Hepatocyte (in vitro differentiated cells): ENCODE data around the gene TRIOBP. TPM values are rescaled to one million over a fixed set of nuclear protein-coding genes. Genes with fewer than 3 reads are reported as not detected.

ENCODE experiments used
- DNase-seq: peaks from one replicate; pipeline ENCODE4 v3.0.0-alpha.2; 2016; ENCODE audit warnings: low spot score
- H2AFZ ChIP-seq: fragments of 200-600 bp; sonication (generic); 2 replicates; pipeline ENCODE4 v1.6.0; 2016; ENCODE audit warnings: antibody characterized with exemption, mild to moderate bottlenecking
- H3K27ac ChIP-seq: fragments of 200-600 bp; sonication (generic); 2 replicates; pipeline ENCODE4 v1.5.1; 2016; ENCODE audit warnings: mild to moderate bottlenecking
- H3K27me3 ChIP-seq: fragments of 200-600 bp; sonication (generic); 2 replicates; pipeline ENCODE4 v1.6.1; 2016
- H3K36me3 ChIP-seq: fragments of 200-600 bp; sonication (generic); replicated peaks from 2 replicates; pipeline ENCODE4 v1.5.1; 2016; ENCODE audit warnings: low read depth; ENCODE audit not compliant: insufficient read depth
- H3K4me1 ChIP-seq: fragments of 200-600 bp; sonication (generic); 2 replicates; pipeline ENCODE4 v1.5.1; 2016; ENCODE audit warnings: mild to moderate bottlenecking, moderate library complexity; ENCODE audit not compliant: insufficient read depth
- H3K4me2 ChIP-seq: fragments of 200-600 bp; sonication (generic); 2 replicates; pipeline ENCODE4 v1.6.0; 2016
- H3K4me3 ChIP-seq: fragments of 200-600 bp; sonication (generic); 2 replicates; pipeline ENCODE4 v1.5.1; 2016; ENCODE audit warnings: mild to moderate bottlenecking
- H3K79me2 ChIP-seq: fragments of 200-600 bp; sonication (generic); 2 replicates; pipeline ENCODE4 v1.6.0; 2017; ENCODE audit warnings: mild to moderate bottlenecking
- H3K9me2 ChIP-seq: fragments of 200-600 bp; sonication (generic); replicated peaks from 2 replicates; pipeline ENCODE4 v1.6.0; 2017; ENCODE audit warnings: mild to moderate bottlenecking; ENCODE audit not compliant: insufficient read depth
- H3K9me3 ChIP-seq: fragments of 200-600 bp; sonication (generic); 2 replicates; pipeline ENCODE4 v1.5.1; 2016; ENCODE audit warnings: low read depth, mild to moderate bottlenecking
- H4K20me1 ChIP-seq: fragments of 200-600 bp; sonication (generic); 2 replicates; pipeline ENCODE4 v1.6.0; 2016; ENCODE audit warnings: mild to moderate bottlenecking; ENCODE audit not compliant: insufficient read depth, poor library complexity, severe bottlenecking
- EZH2 ChIP-seq: fragments of 200-600 bp; sonication (generic); IDR thresholded peaks from 2 replicates; pipeline ENCODE4 v1.6.1; 2016; ENCODE audit warnings: antibody characterized with exemption, mild to moderate bottlenecking, borderline replicate concordance
- EZH2phosphoT487 ChIP-seq: fragments of 200-600 bp; sonication (generic); IDR thresholded peaks from one replicate; pipeline ENCODE4 v1.6.1; 2018; ENCODE audit warnings: antibody characterized with exemption, mild to moderate bottlenecking, low read depth, moderate library complexity; ENCODE audit not compliant: unreplicated experiment, severe bottlenecking
- WGBS: methylation state at CpG from one replicate; pipeline ENCODE4 v1.1.6; 2016; ENCODE audit warnings: low lambda C conversion rate; ENCODE audit errors: missing lambda C conversion rate; 5-methylcytosine and 5-hydroxymethylcytosine counted together
- polyA plus RNA-seq: library from polyadenylated mRNA; unstranded; fragments of >200 nt; fragmentation: Nextera tagmentation; extraction: Ambion mirVana; gene quantifications from 2 replicates; pipeline ENCODE4 v1.2.1, GENCODE V29; 2016
- total RNA-seq: library from RNA; depleted of rRNA; stranded (reverse); fragments of >200 nt; gene quantifications from 2 replicates; pipeline ENCODE4 v1.2.3, GENCODE V29; 2014
- TF ChIP-seq, protein P1 (sequence below): fragments of 200-600 bp; sonication (generic); IDR thresholded peaks from 2 replicates; pipeline ENCODE4 v1.5.1; 2016; ENCODE audit warnings: antibody characterized with exemption, mild to moderate bottlenecking; ENCODE audit not compliant: poor library complexity

TRIOBP gene
- total and polyA plus RNA-seq, 2 experiments from 2014 or later: 57.2 to 96.1 TPM

DNA sequence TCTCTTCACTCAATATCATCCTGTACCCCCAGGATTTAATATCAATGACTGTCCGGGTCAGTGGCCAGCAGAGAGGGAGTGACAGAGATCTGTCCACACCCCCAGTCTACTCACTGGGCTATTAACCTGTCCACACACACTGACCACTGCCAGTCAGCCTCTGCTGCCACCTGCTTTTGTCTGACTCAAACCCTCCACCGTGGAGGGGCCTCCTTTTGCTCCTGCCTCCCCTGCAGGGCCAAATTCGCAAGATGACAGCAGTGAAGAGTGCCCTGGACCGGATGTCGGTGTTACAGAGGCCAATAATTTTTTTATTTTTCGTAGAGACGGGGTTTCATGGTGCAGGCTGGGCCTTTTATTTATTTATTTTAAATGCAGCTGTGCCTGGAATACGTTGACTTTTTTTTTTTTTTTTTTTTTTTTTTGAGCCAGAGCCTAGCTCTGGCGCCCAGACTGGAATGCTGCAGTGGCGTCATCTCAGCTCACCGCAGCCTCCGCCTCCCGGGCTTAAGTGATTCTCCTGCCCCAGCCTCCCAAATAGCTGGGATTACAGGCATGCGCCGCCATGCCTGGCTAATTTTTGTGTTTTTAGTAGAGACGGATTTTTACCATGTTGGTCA, 33.2 kb upstream of the TRIOBP start:
- no peak overlapping the region for H3K4me2 ChIP-seq
- H3K36me3 ChIP-seq: no peaks in the 10 kb centered on the region
- no peaks in the 10 kb centered on the region for H3K9me3 ChIP-seq
- no peak for DNase-seq
- TF ChIP-seq EZH2phosphoT487: no peak
- TF ChIP-seq, protein P1, sequence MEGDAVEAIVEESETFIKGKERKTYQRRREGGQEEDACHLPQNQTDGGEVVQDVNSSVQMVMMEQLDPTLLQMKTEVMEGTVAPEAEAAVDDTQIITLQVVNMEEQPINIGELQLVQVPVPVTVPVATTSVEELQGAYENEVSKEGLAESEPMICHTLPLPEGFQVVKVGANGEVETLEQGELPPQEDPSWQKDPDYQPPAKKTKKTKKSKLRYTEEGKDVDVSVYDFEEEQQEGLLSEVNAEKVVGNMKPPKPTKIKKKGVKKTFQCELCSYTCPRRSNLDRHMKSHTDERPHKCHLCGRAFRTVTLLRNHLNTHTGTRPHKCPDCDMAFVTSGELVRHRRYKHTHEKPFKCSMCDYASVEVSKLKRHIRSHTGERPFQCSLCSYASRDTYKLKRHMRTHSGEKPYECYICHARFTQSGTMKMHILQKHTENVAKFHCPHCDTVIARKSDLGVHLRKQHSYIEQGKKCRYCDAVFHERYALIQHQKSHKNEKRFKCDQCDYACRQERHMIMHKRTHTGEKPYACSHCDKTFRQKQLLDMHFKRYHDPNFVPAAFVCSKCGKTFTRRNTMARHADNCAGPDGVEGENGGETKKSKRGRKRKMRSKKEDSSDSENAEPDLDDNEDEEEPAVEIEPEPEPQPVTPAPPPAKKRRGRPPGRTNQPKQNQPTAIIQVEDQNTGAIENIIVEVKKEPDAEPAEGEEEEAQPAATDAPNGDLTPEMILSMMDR: no peak
- no peak for TF ChIP-seq EZH2
- no peak overlapping the region for H3K27ac ChIP-seq
- H2AFZ ChIP-seq: no peak overlapping the region
- no peaks in the 10 kb centered on the region for H3K27me3 ChIP-seq
- H3K4me3 ChIP-seq: no peak overlapping the region
- peaks cover 61% of the 10 kb centered on the region for H3K79me2 ChIP-seq
- peaks cover 6% of the 10 kb centered on the region for H4K20me1 ChIP-seq
- no peaks in the 10 kb centered on the region for H3K9me2 ChIP-seq
- peaks cover 21% of the 10 kb centered on the region for H3K4me1 ChIP-seq
- WGBS: 86% methylated on average over 16 of the region's 16 CpGs

DNA sequence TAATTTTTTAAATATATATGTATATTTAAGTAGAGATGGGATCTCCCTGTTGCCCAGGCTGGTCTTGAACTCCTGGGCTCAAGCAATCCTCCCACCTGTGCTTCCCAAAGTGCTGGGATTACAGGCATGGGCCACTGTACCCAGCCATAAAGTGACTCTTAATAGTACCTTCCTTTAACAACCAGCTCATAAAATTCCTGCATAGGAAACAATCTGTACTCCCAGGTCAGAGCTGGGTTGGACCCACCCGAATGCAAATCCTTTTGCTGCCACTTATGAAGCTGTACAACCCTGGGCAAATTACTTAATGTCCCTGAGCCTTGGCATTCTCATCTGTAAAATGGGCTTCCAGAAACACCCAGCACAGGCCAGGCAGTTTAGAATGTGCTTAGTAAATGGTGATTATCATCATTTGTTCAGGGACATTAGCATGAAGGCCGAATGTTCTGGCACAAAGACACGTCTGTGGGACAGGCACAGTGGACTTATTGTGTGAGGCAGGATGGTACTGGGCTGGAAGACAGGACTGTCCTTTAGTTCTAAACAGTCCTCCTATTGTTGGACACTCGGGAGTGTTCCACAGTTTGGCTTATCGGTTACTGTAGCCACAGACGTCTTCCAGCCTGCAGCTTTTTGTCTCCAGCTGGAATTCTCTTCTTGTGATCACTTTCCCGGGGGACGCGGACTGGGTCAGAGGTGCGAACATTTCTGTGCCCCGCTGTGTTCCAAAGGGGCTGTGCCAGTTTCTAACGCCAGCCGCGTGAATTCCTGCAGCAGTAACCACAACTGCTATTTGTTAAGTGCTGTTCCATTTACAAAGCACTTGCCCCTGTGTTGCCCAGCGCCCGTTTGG, 32.4 kb upstream of the TRIOBP start:
- no peak for TF ChIP-seq EZH2phosphoT487
- TF ChIP-seq EZH2: no peak
- TF ChIP-seq, protein P1: no peak
- Histone ChIP-seq H3K4me3 (no peak overlapping the region), H3K9me3 (no peaks in the 10 kb centered on the region), H3K27me3 (no peaks in the 10 kb centered on the region), H3K27ac (no peak overlapping the region), H3K9me2 (no peaks in the 10 kb centered on the region), H3K36me3 (no peaks in the 10 kb centered on the region), H2AFZ (no peak overlapping the region), H3K4me1 (peaks cover 21% of the 10 kb centered on the region), H4K20me1 (peaks cover 6% of the 10 kb centered on the region), H3K79me2 (peaks cover 56% of the 10 kb centered on the region), H3K4me2 (no peak overlapping the region)
- DNase-seq: no peak
- WGBS: 88% methylated on average over 16 of the region's 16 CpGs

DNA sequence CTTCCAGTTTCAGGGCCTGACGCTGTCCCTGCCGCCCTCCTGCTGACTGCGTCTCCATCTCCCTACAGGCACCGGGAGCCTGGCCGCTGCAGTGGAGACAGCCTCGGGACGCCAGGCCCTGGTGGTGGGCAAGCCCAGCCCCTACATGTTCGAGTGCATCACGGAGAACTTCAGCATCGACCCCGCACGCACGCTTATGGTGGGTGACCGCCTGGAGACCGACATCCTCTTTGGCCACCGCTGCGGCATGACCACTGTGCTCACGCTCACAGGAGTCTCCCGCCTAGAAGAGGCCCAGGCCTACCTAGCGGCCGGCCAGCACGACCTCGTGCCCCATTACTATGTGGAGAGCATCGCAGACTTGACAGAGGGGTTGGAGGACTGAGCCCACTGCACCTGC, 31.4 kb upstream of the TRIOBP start:
- Histone ChIP-seq H3K4me1 (peaks cover 12% of the 10 kb centered on the region), H3K4me2 (no peak overlapping the region), H3K4me3 (no peak overlapping the region), H3K79me2 (peaks cover 46% of the 10 kb centered on the region), H2AFZ (no peak overlapping the region), H3K36me3 (no peaks in the 10 kb centered on the region), H3K27me3 (no peaks in the 10 kb centered on the region), H4K20me1 (peaks cover 5% of the 10 kb centered on the region), H3K27ac (no peak overlapping the region), H3K9me3 (no peaks in the 10 kb centered on the region), H3K9me2 (no peaks in the 10 kb centered on the region)
- WGBS: 97% methylated on average over 21 of the region's 24 CpGs
- TF ChIP-seq EZH2 (no peak), EZH2phosphoT487 (no peak)
- TF ChIP-seq, protein P1: no peak
- DNase-seq: no peak
